HT-29 (cell line): Measurements from ENCODE around the gene SCGB1C2. TPM values are rescaled to one million over a fixed set of nuclear protein-coding genes. Genes with fewer than 3 reads are reported as not detected.

Experiments
- small RNA-seq: library from RNA; depleted of rRNA; stranded (forward); fragments of <200 nt; gene quantifications from one replicate; pipeline ENCODE3, GENCODE V24; 2014
- total RNA-seq: library from RNA; depleted of rRNA; stranded (reverse); fragments of >200 nt; shearing (Covaris generic); gene quantifications from 2 replicates; pipeline ENCODE4 v1.2.3, GENCODE V29; 2014; rRNA removed

SCGB1C2 gene
- total RNA-seq, 1 experiment from 2014 or later: not detected

Small RNA genes within 50 kb of the gene (small RNA-seq; reads per million reads assigned to genes)
- not detected for gene RF00026

Other genes starting within 250 kb of the SCGB1C2 start
- 0.97 TPM in 1 of 2 replicates, not detected in the other for gene DOC2B, start 44.1 kb downstream of the SCGB1C2 start, total RNA-seq
- 26.7 and 33.7 TPM in 2 replicates for gene RPH3AL, start 215.2 kb downstream of the SCGB1C2 start, total RNA-seq